Skeletal muscle tissue (tissue), 4 donors: ENCODE data around the gene GRIA3. TPM values are rescaled to one million over a fixed set of nuclear protein-coding genes. Genes with fewer than 3 reads are reported as not detected.

Experiments used
- H3K27ac ChIP-seq: one replicate; pipeline ENCODE4 v1.7.0; 2013; ENCODE audit warnings: mild to moderate bottlenecking, low read depth, low read length, inconsistent platforms
- H3K27me3 ChIP-seq, 3 donors: one replicate each; pipeline ENCODE4 v1.7.0; 2013; ENCODE audit warnings: low read length in 3 of 3; ENCODE audit not compliant: control insufficient read depth in 3 of 3, insufficient read depth in 3 of 3
- H3K36me3 ChIP-seq, 3 donors: one replicate each; pipeline ENCODE4 v1.7.0; 2013; ENCODE audit warnings: low read length in 3 of 3; ENCODE audit not compliant: control insufficient read depth in 3 of 3, insufficient read depth in 3 of 3
- H3K4me1 ChIP-seq, 3 donors: one replicate each; pipeline ENCODE4 v1.7.0; 2013; ENCODE audit warnings: low read length in 3 of 3, mild to moderate bottlenecking in 3 of 3; ENCODE audit not compliant: control insufficient read depth in 3 of 3, insufficient read depth in 3 of 3
- H3K4me3 ChIP-seq, 3 donors: one replicate each; pipeline ENCODE4 v1.7.0; 2013; ENCODE audit warnings: low read length in 3 of 3
- H3K9ac ChIP-seq, 3 donors: one replicate each; pipeline ENCODE4 v1.7.0; 2013; ENCODE audit warnings: low read length in 3 of 3, mild to moderate bottlenecking in 3 of 3, moderate library complexity in 2 of 3, low read depth in 1 of 3
- H3K9me3 ChIP-seq, 3 donors: one replicate each; pipeline ENCODE4 v1.7.0; 2013; ENCODE audit warnings: low read length in 3 of 3; ENCODE audit not compliant: control insufficient read depth in 3 of 3
- total RNA-seq: library from RNA; depleted of rRNA; stranded (reverse); fragments of >200 nt; gene quantifications from one replicate; pipeline ENCODE4 v1.2.3, GENCODE V29; 2014
- donor health status: Osteomylitis.

Gene GRIA3
- total RNA-seq, 1 donor from 2014 or later, result 5.2 TPM

DNA sequence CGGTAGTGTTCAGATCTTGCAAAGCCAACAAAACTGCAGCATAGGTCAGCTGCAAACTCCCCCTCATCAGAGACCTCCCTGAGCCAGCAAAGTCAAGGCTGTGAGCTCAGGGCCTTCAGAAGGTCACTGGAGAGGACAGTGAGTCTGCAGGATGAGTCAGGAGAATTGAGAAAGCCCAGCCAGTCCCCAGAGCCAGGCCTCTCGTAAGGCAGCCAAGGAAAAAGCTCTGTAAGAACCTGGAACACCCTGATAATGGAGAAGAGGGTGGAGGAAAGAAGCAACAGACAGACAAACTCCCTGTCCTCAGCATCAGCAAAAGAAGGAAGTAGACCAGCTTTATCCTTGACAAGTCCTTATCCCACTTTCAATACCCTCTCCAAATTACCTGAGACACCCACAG lies 33.0 kb downstream of the GRIA3 start:
- no peak overlapping the region for H3K9ac ChIP-seq
- no peaks in the 10 kb centered on the region for H3K27me3 ChIP-seq
- H3K4me1 ChIP-seq, result no peaks in the 10 kb centered on the region
- no peak overlapping the region for H3K4me3 ChIP-seq
- no peaks in the 10 kb centered on the region for H3K36me3 ChIP-seq
- H3K9me3 ChIP-seq, result no peaks in the 10 kb centered on the region
- no peak overlapping the region for H3K27ac ChIP-seq

DNA sequence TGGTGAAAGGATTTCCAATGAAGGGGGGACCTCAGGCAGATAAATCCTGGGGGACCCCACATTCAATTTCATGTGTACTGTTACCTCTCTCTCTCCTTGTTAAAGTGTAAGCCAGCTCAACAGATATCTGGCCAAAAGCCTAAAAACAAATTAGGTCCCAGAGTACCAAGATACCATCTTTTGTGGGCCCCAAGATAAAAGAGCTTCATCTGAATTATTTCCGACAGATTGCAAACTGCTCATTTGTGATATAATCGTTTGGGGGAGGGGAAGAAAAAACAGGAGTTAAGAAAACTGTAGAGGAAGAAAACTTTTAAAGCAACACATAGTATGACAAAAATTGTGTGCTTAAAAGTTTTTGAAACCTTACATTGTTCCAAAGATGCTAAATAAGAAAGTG lies 33.6 kb downstream of the GRIA3 start:
- H3K4me3 ChIP-seq, result no peak overlapping the region
- no peaks in the 10 kb centered on the region for H3K27me3 ChIP-seq
- no peaks in the 10 kb centered on the region for H3K9me3 ChIP-seq
- H3K27ac ChIP-seq, result no peak overlapping the region
- no peaks in the 10 kb centered on the region for H3K36me3 ChIP-seq
- H3K4me1 ChIP-seq, result no peaks in the 10 kb centered on the region
- H3K9ac ChIP-seq, result no peak overlapping the region

DNA sequence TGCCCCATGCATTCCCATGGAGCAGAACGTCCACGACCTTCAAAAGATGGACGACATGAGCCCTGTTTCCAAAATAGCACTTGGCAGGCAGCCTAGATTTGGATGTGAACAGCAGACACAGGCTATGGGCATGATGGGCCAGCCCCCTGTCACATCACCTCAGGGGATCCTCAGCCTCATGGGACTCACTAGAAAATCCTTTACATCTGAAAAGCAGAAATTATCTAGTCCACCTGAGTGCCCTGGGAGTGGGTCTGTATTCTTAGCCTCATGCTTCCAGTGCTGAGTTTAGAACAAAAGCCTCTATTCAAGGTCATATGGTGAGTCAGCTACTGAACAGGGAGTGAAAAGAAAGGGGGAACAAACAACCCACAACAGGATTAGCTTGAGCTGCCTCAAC lies 35.8 kb downstream of the GRIA3 start:
- Histone ChIP-seq H3K36me3 (no peaks in the 10 kb centered on the region), H3K27ac (no peak overlapping the region), H3K4me3 (no peak overlapping the region), H3K9me3 (no peaks in the 10 kb centered on the region), H3K9ac (no peak overlapping the region), H3K4me1 (no peaks in the 10 kb centered on the region), H3K27me3 (no peaks in the 10 kb centered on the region)

DNA sequence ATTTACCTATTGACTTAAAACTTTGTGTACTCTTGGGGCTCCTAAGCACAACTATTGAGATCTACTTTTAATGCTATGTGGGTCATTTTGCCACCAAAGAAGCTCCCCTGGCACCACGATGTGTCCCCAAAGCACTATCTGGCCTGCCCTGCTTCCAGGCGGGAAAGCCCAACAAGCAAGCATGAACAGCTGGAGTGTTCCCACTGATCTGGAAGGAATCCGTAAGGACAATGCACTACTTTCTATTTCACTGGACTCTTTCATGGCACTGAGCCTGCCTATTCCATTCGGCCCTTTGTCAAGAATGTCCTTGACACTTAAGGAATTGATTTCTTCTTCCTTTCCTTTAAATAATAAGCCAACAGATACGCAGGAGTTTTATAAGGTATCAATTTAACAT lies 38.8 kb downstream of the GRIA3 start:
- no peaks in the 10 kb centered on the region for H3K36me3 ChIP-seq
- no peak overlapping the region for H3K4me3 ChIP-seq
- H3K9ac ChIP-seq, result no peak overlapping the region
- no peaks in the 10 kb centered on the region for H3K27me3 ChIP-seq
- no peaks in the 10 kb centered on the region for H3K9me3 ChIP-seq
- H3K27ac ChIP-seq, result no peak overlapping the region
- H3K4me1 ChIP-seq, result no peaks in the 10 kb centered on the region

DNA sequence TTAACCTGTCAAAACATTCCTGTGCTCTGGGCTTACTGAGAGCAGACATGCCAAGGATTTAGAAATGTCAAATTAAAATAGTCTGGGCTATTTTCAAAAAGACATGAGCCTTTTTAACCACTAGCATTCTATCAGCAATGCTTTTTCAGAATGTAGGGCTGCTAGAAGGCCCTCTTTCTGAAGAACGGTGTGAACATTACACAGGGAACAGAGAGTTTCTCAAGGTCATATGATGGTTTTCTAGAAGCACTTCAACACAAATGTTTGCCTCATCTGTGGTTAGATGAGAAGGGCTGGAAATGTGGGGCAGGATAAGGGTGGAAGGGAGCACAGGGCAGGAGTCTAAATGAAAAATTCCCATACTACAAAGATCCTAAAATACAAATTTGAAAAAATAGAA lies 39.3 kb downstream of the GRIA3 start:
- Histone ChIP-seq H3K36me3 (no peaks in the 10 kb centered on the region), H3K9ac (no peak overlapping the region), H3K27ac (no peak overlapping the region), H3K27me3 (no peaks in the 10 kb centered on the region), H3K4me3 (no peak overlapping the region), H3K4me1 (no peaks in the 10 kb centered on the region), H3K9me3 (no peaks in the 10 kb centered on the region)

DNA sequence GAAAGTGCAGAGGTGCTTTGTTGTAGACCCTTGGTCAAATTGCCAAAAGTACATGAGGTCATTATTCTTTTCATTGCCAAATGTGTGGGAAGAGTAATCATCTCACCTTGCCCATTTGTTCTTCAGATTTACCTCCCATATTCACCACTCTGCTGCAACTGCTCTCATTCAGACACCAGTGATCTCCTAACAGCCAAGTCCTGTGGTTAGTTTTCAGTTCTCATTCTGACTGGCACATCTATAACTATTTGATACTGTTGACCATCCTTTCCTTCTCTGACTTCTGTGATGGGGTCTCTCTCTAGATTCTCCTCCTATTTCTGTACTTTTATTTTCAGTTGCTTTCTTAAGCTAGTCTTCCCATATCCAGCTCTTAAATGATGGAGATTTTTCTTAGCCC lies 39.8 kb downstream of the GRIA3 start:
- Histone ChIP-seq H3K9ac (no peak overlapping the region), H3K36me3 (no peaks in the 10 kb centered on the region), H3K4me1 (no peaks in the 10 kb centered on the region), H3K9me3 (no peaks in the 10 kb centered on the region), H3K4me3 (no peak overlapping the region), H3K27ac (no peak overlapping the region), H3K27me3 (no peaks in the 10 kb centered on the region)

DNA sequence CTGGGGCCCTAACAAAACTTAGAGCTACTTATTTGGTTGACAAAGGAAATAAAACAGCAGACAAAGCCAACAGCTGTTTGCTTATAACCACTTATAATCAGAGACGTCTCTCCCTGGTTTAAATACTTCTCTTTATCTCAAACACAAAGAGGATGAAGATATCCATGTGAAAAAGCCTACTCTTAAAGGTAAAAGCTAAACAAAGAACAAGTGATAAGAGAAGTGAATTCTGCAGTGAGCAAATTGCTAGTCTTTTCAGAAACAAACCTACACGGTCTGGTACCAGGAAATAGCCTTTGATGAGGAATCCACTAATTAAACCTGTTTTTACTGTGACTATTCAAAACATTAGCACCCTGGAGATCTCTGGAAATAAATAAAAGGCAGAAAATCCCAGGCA lies 46.7 kb downstream of the GRIA3 start:
- H3K9ac ChIP-seq, result no peak overlapping the region
- H3K27me3 ChIP-seq, result no peaks in the 10 kb centered on the region
- no peaks in the 10 kb centered on the region for H3K36me3 ChIP-seq
- H3K4me3 ChIP-seq, result no peak overlapping the region
- H3K27ac ChIP-seq, result no peak overlapping the region
- no peaks in the 10 kb centered on the region for H3K4me1 ChIP-seq
- no peaks in the 10 kb centered on the region for H3K9me3 ChIP-seq

DNA sequence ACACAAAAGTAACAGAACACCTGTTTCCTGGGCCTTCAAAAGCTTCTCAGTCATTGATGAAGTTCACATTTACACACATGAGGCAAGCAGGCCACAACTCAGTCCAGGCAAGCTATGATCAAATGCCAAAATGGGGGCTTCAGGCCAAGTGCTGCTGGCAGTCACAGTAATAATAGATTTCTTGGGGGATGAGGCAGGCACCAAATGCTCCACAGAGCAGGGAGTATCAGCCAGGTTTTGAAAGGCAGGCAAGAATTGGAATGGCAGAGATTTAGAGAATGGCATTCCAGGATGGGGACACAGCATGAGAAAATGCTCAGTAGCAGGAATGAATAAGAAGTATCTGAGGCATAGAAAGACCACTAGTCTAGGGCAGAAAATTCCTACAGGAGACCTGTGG lies 52.8 kb downstream of the GRIA3 start:
- Histone ChIP-seq H3K27me3 (no peaks in the 10 kb centered on the region), H3K9ac (no peak overlapping the region), H3K27ac (no peak overlapping the region)

DNA sequence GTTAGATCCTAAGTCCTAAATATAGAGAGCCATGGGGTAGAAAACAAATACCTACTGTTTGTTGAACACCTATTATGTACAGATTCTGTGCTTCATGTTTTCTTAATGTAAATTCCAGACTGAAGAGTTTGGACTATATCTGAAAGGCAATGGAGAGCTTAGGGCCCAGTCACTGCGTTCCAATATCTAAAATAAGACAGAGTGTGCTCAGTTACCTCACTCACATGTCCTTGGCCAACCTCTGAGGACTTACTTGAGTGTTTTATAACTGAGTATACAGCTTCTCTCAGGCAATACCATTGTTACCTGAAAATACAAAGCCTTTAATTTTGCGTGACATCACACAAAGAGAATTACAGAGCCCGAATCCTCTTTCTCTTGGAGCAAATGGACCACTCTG lies 53.2 kb downstream of the GRIA3 start:
- no peak overlapping the region for H3K27ac ChIP-seq
- H3K9me3 ChIP-seq, result no peaks in the 10 kb centered on the region
- H3K4me3 ChIP-seq, result no peak overlapping the region
- H3K27me3 ChIP-seq, result no peaks in the 10 kb centered on the region
- no peaks in the 10 kb centered on the region for H3K36me3 ChIP-seq
- no peaks in the 10 kb centered on the region for H3K4me1 ChIP-seq
- H3K9ac ChIP-seq, result no peak overlapping the region

More for the DNA sequence above, 52.8 kb downstream of the GRIA3 start:
- Histone ChIP-seq H3K36me3 (no peaks in the 10 kb centered on the region), H3K4me1 (no peaks in the 10 kb centered on the region), H3K9me3 (no peaks in the 10 kb centered on the region), H3K4me3 (no peak overlapping the region)

DNA sequence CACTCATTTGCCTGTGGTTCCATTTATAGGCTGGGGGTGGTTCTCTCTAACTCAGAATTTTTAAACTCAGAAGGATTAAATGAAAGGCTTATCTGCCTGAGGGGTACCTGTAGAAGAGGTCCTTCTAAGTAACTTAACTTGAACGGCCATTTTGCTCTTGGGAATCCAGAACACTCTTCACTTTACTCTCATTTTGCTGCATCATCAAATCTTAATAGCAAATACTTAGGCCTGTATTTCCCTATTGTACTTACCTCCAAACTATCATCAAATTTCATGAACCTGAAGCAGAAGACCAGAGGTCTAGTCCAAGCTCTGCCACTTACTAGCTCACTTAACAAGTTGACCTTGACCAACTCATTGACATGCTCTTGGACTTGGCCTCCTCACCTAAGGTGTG lies 70.4 kb downstream of the GRIA3 start:
- Histone ChIP-seq H3K27ac (no peak overlapping the region), H3K4me3 (no peak overlapping the region), H3K9ac (no peak overlapping the region), H3K27me3 (no peaks in the 10 kb centered on the region), H3K9me3 (no peaks in the 10 kb centered on the region), H3K36me3 (no peaks in the 10 kb centered on the region), H3K4me1 (no peaks in the 10 kb centered on the region)

DNA sequence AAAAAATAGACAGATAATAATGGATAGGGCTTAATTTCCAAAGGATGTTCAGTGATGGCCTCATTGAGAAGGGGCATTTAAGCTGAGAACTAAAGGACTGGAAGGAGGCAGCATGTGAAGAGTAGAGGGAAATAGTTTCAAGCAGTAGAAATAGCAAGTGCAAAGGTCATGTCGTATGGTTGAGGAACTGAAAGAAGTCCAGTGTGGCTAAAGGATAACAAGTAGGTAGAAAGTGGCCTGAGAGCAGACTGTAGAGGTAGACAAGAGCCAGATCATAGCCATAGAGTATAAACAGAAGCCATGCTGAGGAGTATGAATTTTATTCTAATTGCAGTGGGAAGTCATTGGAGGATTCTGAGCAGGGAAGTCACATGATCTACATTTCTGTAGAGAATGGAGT lies 72.3 kb downstream of the GRIA3 start:
- Histone ChIP-seq H3K9ac (no peak overlapping the region), H3K4me1 (no peaks in the 10 kb centered on the region), H3K27ac (no peak overlapping the region), H3K4me3 (no peak overlapping the region), H3K27me3 (no peaks in the 10 kb centered on the region), H3K9me3 (no peaks in the 10 kb centered on the region), H3K36me3 (no peaks in the 10 kb centered on the region)
